Endothelial cell of umbilical vein (primary cell): ENCODE data around the gene PLCD1.

Source experiments
- EZH2 ChIP-seq: IDR thresholded peaks from 2 replicates; pipeline ENCODE4 v1.6.1; 2012; ENCODE audit warnings: borderline replicate concordance, low read depth, mild to moderate bottlenecking, moderate library complexity, low read length, inconsistent platforms; ENCODE audit not compliant: severe bottlenecking
- GATA2 ChIP-seq: IDR thresholded peaks from 2 replicates; pipeline ENCODE4 v1.7.0; 2011; ENCODE audit warnings: low read depth, mild to moderate bottlenecking, moderate library complexity, mixed read lengths, low read length; ENCODE audit not compliant: insufficient read length, insufficient read depth
- JUN ChIP-seq: IDR thresholded peaks from 2 replicates; pipeline ENCODE4 v1.6.1; 2011; ENCODE audit warnings: borderline replicate concordance, low read depth; ENCODE audit not compliant: insufficient read length, insufficient read depth
- POLR2A ChIP-seq: IDR thresholded peaks from 2 replicates; pipeline ENCODE4 v1.6.1; 2012; ENCODE audit warnings: low read depth, mild to moderate bottlenecking, control low read depth, low read length
- POLR2AphosphoS5 ChIP-seq: IDR thresholded peaks from 2 replicates; pipeline ENCODE4 v1.6.1; 2012; ENCODE audit warnings: low read depth, mild to moderate bottlenecking, control low read depth, low read length, moderate library complexity; ENCODE audit not compliant: insufficient read depth
- TF ChIP-seq, protein P1 (sequence below), 2 donors: IDR thresholded peaks; 1 replicate in 1 of 2; 2 replicates in 1 of 2; pipeline ENCODE4 v1.5.1; 2011; ENCODE audit warnings: low read length in 2 of 2, mild to moderate bottlenecking in 2 of 2, moderate library complexity in 2 of 2, control low read depth in 1 of 2, inconsistent platforms in 1 of 2, low read depth in 1 of 2; ENCODE audit not compliant: insufficient read depth in 1 of 2; ENCODE audit errors: extremely low read depth in 1 of 2
- TF ChIP-seq, protein P2 (sequence below): IDR thresholded peaks from 2 replicates; pipeline ENCODE4 v1.6.1; 2011; ENCODE audit not compliant: insufficient read depth, insufficient read length

- TF ChIP-seq, protein P1, sequence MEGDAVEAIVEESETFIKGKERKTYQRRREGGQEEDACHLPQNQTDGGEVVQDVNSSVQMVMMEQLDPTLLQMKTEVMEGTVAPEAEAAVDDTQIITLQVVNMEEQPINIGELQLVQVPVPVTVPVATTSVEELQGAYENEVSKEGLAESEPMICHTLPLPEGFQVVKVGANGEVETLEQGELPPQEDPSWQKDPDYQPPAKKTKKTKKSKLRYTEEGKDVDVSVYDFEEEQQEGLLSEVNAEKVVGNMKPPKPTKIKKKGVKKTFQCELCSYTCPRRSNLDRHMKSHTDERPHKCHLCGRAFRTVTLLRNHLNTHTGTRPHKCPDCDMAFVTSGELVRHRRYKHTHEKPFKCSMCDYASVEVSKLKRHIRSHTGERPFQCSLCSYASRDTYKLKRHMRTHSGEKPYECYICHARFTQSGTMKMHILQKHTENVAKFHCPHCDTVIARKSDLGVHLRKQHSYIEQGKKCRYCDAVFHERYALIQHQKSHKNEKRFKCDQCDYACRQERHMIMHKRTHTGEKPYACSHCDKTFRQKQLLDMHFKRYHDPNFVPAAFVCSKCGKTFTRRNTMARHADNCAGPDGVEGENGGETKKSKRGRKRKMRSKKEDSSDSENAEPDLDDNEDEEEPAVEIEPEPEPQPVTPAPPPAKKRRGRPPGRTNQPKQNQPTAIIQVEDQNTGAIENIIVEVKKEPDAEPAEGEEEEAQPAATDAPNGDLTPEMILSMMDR (IDR thresholded peaks at IDR 0.05; ENCODE audit: extremely low read depth in 1 of 2, insufficient read depth in 1 of 2, low read depth in 1 of 2, low read length in 2 of 2), result no peak
- TF ChIP-seq, protein P2, sequence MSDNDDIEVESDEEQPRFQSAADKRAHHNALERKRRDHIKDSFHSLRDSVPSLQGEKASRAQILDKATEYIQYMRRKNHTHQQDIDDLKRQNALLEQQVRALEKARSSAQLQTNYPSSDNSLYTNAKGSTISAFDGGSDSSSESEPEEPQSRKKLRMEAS, result no peak
- TF ChIP-seq POLR2A (no peak), EZH2 (no peak), JUN (no peak), POLR2AphosphoS5 (no peak), GATA2 (no peak)
Observed at GRCh38 chr3:38026856-38027255, 2.6 kb downstream of the PLCD1 start.
